GM19099 (cell line): ENCODE data around the gene CEP44.
A peak's percentile ranks its signal among the peaks of the same experiment; 100 is the strongest.

ENCODE experiments used
- POLR2A ChIP-seq: IDR thresholded peaks from 3 replicates; pipeline ENCODE4 v1.6.1; 2011; ENCODE audit warnings: low read depth; ENCODE audit not compliant: insufficient read length; ENCODE audit errors: extremely low read depth

CEP44 gene, protein sequence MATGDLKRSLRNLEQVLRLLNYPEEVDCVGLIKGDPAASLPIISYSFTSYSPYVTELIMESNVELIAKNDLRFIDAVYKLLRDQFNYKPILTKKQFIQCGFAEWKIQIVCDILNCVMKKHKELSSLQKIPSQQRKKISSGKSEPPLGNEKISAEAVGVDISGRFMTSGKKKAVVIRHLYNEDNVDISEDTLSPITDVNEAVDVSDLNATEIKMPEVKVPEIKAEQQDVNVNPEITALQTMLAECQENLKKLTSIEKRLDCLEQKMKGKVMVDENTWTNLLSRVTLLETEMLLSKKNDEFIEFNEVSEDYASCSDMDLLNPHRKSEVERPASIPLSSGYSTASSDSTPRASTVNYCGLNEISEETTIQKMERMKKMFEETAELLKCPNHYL

DNA sequence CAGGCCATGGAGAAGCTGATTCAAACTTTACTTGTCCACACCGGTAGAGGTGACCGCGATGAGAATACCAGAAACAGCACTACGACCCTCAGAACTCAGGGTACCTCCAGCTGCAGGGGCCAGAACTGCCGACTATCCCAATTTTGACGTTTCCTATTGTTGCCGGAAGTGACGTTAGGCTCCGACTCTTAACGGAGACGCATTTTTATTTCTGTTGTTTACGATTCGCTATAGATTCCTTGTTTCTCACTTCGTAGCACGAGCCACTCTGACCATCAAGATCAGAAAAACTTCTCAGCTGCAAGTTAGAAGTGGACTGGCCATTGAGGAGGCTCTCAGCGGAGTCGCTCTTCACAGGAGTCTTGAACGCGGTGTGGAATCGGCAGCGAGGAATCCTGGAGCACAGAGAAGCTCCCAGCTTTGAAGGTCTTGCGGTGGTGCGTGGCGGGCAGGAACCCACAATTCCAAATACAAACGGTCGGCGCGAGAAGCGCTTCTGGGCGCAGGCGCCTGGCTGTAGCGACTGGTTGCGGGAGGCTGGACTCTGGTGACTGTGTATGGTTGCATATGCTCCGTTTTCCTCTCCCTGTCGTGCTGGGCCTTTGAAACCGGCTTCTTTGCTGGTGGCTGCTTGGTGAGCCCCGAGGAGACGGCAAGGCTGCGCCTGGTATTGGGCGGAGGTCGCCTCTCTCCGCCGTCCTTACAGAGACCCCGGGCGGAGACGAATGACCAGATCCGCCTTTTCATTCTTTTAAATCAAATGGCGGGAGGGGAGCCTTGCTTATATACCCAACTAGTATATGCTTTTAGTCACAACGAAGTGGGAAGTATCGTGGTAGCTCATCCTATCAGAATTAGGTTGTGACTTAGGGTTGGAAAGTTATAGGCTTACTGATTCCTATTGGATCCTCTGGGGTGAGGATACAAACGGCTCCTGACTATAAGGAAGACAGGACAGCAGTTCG is at the start of gene CEP44, which contains the start of gene FBXO8:
Gene CEP44 (plus strand): TSS at position 405 of the 965 bp plus-strand sequence. CDS start 15,211 bp downstream, outside the sequence.
Gene FBXO8 (minus strand): TSS at position 161 of the 965 bp plus-strand sequence. CDS start 20,575 bp downstream, outside the sequence.
- TF ChIP-seq POLR2A = peak; percentile 60

DNA sequence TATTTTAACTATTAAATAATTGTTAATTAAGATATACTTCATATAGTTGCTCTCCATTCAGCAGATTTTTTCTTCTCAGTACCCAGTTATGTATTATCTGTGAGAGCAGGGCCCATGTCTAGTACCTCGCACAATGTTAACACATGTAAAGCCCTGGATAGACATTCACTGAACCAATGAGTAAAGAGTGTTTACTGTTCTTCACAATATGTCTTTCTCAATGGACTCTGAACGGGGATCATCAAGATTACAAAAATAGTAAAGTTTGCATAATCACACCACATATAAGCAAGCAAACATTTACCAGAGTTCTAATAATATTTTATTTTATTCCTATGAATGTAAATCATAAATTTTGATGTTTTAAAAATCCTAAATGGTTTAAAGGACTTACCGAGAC is 47.4 kb upstream of the CEP44 start:
- TF ChIP-seq POLR2A = no peak

DNA sequence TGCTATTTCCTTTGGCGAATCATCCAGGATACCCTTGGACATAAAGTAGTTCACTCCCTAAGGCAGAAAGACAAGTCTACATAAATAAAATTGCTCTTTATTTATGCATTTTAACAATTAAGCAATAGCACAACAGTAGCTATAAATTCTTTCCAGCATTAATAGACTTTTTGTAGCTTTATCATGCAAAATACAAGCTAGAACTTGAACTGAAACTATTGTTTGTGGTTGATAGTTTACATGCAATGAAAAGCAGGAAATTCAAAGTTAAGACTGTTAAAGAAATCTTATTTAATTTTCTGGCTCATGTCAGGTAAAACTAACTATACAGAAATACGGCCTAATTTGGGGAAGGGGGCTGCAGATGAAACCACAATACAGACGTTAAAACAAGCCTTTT is 42.5 kb upstream of the CEP44 start:
- TF ChIP-seq POLR2A = no peak

DNA sequence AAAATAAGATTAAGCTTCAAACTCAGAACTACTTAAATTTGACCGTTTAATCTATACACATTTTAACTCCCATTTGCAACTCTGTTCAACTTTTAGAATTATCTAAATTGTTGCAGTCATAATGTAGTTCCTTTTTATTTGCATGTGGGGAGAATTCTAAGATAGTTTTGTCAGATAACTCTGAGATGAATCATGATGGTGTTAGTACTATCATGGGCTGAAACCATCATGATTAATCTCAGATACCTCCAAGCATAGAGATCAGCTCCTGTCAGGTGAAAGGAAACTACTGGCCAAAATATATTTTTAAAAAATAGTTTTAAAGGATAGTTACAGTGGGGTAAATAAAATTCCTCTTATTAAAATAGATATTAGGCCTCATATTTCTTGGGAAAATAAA is 39.3 kb upstream of the CEP44 start:
- no peak for TF ChIP-seq POLR2A

DNA sequence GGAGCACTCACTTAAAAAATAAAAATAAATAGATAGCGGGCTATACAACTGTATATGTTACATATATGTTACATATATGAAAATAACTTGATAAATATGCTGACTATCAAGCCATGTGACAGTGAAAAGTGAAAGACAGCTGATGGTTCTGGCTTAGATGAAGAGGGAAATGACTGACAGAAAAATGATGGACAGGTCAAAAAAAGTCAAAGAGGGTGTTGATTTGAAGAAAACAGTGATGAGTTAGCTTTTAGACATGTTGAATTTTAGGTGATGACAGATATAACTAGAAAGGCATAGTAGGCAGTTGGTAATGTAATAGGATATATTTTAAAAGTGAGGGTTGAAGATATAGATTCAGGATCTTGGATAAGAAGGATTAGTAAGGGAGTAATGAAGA is 38.0 kb upstream of the CEP44 start:
- TF ChIP-seq POLR2A = no peak

DNA sequence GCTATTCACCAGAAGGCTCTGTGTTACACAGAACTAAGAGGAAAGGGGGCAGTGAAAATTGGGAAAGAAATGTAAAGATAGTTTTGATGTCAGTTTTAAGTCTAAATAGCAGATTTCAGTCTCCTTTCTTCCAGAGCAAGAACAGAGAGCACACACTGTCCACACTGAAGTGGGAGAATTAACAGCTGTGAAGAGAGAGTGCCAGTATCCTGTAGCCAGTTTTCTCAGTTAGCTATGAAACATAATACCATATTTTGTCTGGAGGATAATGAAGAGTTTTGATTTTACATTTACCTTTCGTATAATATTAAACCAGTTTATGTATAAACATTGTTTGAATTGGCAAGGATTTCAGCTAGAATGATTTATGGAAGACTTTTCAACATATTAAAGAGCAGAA is 35.3 kb upstream of the CEP44 start:
- TF ChIP-seq POLR2A = no peak

DNA sequence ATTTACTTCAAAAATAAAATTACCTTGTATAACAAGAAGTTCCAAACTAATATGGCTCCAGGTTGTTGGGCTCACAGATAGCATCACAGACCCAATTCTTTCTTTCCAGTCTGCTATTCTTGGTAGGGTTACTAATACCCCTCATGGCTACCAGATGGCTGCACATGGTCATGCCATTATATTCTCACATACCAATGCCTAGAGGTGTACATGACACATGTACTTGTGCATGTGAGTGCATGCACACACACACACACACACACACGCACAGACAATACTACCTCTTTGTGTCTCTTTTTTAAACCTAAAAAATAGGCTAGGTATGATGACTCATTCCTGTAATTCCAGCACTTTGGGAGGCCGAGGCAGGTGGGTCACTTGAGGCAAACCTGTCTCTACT is 31.3 kb upstream of the CEP44 start:
- TF ChIP-seq POLR2A = no peak

DNA sequence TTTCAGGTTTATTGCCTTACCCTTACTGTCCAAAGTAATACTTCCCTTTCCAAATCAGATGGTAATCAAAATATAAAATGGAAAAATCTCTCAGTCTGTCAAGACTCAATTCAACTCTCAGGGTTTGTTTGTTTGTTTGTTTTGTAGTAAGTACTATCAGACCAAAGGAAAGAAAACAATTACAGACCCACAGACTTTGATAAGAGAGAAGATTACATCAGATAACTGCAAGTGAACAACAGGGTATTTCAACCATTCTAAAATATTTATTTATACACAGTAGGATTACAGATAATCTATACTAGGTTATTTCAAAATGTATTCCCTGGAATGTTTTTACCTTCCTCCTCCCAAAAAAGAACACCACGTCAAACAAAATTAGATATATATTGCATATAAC is 29.1 kb upstream of the CEP44 start:
- no peak for TF ChIP-seq POLR2A

DNA sequence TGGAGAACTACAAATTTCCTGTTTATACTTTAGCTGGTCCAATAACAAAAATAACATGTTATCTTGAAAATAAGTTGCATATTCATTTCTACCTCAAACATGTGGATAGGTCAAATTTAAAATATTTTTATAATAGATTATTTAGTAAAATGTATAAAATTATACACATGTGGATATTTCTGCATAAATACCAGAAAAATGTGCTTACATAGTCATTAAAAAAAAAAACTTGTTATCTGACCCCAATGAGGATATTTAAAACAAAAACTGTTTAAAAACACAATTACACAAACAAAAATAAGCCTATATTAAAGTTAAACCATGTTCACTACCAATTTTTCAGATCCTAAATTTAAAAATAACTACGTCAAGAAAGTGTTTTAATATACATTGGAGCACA is 28.3 kb upstream of the CEP44 start:
- no peak for TF ChIP-seq POLR2A

DNA sequence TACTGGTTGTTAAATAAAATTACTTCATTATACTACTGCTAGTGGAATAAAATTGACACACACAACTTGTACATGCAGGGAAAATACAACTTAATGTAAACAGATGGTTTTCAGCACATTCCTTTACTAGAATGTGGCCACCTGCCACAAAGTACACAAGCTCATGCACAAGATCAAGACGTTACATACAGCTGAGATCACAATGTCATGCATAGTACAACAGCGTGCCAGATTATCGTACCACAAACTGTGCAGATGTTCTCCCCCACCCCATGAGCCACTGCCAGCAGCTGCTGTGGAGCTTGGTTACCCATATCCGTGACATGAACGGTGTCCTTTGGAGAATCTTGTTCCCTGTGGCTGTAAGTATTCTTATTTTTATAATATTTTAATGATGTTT is 27.9 kb upstream of the CEP44 start:
- TF ChIP-seq POLR2A = no peak

DNA sequence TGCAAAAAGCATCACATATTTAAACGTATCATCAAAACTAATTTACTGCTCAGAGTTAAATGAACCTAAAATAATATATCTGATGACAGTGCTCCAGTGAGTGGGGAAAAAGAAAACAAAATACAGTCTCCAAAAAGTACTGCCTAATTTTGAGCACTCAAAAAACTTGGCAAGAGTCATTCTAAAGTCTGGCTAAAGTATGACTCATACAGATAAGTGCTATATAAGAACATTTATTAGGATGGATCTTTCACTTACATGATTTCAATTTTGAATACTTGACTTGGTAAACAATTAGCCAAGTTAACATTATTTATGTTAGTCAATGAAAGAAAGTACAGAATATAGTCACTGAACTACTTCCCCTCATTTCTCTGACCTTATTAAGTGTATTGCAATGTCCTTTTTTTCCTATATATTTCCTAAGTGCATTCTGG is 27.4 kb upstream of the CEP44 start:
- TF ChIP-seq POLR2A = no peak

DNA sequence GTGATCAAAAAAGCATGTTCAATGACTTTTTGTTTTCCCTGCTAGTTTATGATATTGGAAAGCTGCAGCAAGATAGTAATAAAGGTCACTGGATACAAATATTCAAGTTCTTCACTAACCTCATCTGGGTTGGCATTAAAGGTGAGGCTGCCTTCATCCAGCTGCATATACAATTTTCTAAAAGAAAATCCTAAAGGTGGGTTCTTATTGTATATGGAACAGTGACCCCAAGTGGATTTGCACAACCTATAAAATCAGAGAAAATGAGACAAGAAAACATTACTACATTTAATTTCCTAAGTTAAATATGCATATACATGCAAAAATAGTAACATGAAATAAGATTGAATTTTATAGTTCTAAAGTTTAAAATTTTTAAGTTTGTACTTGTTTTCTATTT is 24.1 kb upstream of the CEP44 start:
- no peak for TF ChIP-seq POLR2A

DNA sequence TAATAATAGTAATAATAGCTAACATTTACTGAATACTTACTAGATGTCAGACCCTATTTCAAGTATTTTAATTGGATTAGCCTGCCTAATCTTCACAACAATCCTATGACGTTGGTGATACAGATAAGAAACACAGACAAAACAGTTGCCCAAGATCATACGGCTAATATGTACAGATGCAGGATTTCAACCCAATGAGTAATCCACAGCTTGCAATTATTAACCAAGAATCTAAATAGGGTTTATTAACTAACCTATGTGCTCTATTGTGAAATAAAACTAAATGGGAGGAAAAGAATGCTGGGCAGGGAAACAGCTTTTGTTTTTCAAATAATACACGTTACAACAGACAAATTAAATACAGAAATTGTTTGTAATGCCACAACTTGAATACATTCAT is 23.6 kb upstream of the CEP44 start:
- no peak for TF ChIP-seq POLR2A

DNA sequence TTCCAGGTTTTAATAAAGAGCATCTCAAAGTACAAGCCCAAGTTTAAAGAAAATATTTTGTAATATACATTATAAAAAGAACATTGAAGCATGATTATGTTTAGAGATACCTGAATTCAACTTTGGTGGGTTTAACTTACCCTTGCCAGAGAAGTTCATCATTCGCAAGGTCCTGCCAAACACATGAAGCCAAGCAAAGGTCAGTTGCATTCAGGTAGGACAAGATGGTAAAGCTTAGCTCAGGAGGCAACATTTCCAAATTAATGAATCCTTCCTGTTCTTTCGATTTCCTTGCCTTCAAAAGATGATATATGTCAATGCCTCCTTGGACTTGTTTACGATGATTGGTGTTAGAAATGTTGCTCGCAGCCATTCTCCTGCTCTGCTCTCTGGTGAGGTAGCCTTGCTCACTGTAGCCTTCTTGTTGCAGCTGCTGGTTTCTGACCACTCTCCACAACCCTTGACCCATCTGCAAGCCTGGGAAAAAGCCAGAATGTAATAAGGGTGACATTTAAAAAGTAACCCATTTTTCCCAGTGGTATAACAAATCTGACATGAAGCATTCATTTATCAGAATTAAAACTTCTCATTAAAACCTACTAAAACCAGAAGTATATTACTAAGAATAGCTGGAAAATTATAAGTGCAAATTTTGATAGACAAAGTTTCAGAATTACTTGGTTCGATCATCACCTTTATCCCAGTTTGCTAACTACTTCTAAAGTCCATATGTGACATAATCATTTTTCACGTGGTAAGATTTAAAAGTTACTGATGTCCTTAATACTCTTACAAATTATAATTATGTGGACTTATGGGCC is 20.9 kb upstream of the CEP44 start:
- TF ChIP-seq POLR2A = no peak

DNA sequence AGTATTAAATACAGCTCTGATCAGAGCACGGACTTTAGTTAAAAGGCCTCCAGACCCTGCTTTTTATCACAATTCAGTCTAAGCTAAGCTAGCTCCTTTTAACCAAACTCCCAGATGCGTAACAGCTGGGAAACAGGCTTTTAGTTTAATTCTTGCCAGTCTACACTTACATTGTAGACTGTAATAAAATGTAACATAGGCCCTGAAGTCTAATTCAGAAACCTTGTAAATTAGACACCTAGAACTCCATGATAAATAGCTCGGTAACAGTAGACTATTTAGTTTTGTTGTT is 20.3 kb upstream of the CEP44 start:
- TF ChIP-seq POLR2A = no peak

DNA sequence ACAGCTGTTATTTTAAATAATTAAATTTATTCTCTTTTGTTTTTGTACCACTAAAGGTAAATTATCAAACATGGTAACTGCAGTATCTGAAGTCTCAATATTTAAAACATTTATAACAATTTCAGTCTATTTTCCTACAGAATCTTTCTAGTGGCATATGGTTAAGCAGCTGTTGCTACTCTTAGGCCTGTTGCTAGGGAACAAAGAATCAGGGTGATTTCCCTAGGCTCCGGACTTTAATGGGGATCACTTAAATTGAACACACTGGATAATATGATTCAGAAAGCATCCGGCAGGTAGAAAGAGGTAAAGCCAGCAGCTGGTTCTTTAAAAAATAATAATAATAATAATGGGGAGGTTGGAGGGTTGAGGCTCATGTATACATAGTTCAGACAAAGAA is 17.8 kb upstream of the CEP44 start:
- no peak for TF ChIP-seq POLR2A

DNA sequence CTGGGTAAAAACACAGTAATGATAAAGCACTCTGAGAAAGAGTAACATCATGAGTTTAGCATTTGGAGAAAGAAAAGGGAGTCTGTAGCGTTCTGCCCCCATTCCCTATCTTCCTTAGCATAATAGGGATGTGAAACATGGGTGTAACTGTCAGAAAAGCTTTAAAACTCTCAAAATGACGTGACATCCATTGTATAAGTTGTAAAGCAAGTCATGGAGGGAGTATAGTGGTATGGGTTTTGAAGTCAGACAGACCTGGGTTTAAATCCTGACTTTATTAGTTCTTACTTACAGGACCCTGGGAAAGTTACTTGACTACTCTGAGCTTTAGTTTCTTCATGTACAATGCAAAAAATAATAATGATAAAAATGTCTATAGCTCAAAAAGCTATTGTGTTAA is 17.3 kb upstream of the CEP44 start:
- no peak for TF ChIP-seq POLR2A
